HG02759 (cell line): ENCODE results near the gene CTDNEP1.

Experiments used
- ATAC-seq: cut with Tn5 transposase; IDR thresholded peaks from one replicate; pipeline ENCODE4 v1.9.1; 2021; ENCODE audit warnings: mild to moderate bottlenecking, moderate library complexity; ENCODE audit not compliant: unreplicated experiment

CTDNEP1 gene

DNA sequence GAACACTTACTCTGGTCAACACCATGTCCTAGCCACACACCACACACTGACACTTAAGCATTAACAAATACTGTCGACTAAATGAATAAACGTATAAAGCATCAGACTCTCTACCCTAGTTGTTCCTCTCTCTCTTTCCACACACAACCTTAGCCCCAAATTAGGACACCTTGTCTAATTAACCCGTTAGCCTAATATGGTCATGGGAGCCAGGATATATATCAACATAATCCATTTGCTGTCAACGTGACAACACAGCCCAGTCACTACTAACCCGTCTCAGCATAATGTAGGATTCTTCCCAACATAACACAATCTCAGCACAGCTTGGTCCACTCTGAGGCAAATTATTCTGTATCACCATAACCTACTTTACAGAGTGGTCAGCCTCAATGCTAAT, 19.4 kb downstream of the CTDNEP1 start:
- no peak for ATAC-seq

DNA sequence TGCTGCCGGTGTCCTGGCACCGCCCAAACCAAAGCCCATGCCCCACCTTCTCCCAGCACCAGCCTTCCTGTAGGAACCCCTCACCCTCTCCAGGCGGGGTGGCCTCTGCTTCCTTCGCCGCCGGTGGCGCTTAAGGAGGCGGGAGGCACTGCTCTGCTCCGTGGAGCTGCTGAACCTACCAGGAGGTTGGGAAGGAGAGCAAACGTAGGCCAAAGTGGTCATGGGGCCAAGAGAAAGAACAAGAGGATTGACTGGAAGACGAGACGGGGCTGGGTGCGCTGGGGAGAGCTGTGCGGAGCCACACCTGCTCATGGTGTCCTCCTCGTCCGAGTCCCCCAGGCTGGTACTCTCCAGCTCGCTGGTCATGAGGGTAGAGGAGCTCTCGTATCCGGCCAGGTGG, 22.0 kb downstream of the CTDNEP1 start:
- ATAC-seq: no peak

DNA sequence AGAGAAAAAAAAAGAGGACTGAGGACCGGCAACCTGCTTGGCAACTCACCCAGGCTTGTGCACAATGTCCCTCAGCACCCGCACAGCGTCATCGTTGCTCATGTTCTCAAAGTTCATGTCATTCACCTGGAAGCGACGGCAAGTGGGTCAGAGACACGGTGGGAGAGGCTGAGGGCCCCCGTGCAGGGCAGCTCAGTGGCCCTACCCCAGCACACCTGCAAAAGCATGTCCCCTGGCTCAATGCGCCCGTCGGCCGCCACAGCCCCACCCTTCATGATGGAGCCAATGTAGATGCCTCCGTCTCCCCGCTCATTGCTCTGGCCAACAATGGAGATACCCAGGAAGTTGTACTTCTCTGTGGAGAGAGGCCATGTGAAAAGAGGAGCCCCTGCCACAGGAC, 22.6 kb downstream of the CTDNEP1 start:
- no peak for ATAC-seq

GRCh38 chr17:7226721-7227710, 24.5 kb downstream of the CTDNEP1 start:
- no peak for ATAC-seq

- ATAC-seq: no peak
Measured at GRCh38 chr17:7225711-7226331, 25.7 kb downstream of the CTDNEP1 start.

DNA sequence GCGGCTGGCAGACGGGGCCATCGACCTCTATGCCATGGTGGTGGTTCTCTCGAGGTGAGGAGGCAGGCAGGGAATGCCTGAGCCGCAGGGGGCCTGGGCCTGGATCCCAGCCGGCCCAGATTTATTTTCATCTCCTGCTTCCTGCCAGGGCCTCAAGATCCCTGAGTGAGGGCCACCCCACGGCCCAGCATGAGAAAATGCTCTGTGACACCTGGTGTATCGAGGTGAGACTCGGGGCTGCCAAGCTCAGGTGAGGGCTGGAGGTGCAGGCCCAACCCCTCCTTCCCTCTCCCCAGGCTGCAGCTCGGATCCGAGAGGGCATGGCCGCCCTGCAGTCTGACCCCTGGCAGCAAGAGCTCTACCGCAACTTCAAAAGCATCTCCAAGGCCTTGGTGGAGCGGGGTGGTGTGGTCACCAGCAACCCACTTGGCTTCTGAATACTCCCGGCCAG, 26.8 kb downstream of the CTDNEP1 start:
- ATAC-seq: no peak

GRCh38 chr17:7224110-7224509, 27.4 kb downstream of the CTDNEP1 start:
- no peak for ATAC-seq

GRCh38 chr17:7223375-7223774, 28.2 kb downstream of the CTDNEP1 start:
- no peak for ATAC-seq

DNA sequence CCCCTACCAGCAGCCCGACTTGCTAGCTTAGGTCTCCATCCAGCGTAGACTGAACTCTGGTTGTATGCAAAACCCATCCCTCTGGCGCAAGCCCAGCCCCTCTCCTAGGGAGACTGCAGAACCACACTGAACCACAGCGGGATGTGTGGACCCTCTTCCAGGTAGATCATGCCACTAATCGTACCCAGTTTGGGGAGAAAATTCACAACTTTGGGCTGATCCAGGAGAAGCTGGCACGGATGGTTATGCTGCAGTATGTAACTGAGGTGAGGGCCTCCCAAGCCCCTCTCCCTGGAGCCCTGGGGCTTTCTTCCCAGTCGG, 28.6 kb downstream of the CTDNEP1 start:
- no peak for ATAC-seq

GRCh38 chr17:7222093-7222971, 29.2 kb downstream of the CTDNEP1 start:
- no peak for ATAC-seq

DNA sequence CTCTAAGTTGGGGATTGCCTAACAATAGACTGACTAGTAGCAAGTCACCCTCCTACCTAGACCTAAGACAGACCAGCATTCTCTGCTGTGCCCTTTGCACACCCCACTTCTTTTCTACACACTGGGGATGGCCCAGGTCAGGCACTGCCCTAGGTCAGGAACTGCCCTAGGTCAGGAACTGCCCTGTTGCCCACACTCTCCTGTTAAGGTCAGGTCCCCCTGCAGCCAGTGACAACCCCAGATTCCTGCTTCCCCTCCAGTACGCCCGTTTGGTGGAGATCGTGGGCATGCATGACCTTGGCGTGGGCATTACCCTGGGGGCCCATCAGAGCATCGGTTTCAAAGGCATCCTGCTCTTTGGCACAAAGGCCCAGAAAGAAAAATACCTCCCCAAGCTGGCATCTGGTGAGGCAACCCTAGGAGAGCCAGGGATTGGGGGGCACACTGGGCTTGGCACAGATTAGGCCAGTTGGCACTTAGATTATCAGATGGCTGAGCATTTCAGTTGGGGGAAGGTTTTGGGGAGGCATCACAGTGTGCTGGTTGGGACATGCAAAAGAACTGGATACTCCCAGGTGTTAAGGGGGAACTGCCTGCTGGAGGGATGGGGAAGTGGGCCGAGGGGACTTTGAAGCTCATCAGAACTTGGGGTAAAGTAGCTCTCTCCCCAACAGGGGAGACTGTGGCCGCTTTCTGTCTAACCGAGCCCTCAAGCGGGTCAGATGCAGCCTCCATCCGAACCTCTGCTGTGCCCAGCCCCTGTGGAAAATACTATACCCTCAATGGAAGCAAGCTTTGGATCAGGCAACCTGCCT, 30.0 kb downstream of the CTDNEP1 start:
- ATAC-seq: no peak

GRCh38 chr17:7220593-7221277, 30.8 kb downstream of the CTDNEP1 start:
- ATAC-seq: no peak

GRCh38 chr17:7219812-7220592, 31.5 kb downstream of the CTDNEP1 start, which contains the start of the genes ACADVL and DLG4:
Gene ACADVL, plus strand, starts transcription at chr17:7219938. Its CDS starts 47 bp downstream, at chr17:7219985.
Gene DLG4, minus strand, starts transcription at chr17:7219836.
- ATAC-seq: peak; percentile 68

- no peak for ATAC-seq
Measured at GRCh38 chr17:7219229-7219811, 32.2 kb downstream of the CTDNEP1 start.

DNA sequence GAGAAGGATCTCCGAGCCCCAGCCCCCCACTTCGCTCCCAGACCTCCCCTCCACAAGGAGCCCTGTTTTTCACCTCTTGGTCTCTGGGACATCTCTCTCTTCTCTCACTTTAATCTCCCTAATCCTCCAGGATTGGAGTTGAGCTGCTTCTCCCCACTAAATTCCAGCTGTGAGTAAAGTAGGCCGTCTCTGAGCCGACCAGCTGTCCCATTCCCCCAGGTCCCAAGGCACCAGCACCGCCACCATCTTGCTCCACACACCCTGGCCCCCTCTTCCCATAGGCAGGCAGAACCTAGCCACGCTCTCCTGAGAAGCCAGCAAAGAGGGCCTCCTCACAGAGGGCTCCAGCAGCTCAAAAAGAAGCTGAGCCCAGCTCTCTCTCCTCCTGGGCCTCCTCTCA, 32.8 kb downstream of the CTDNEP1 start:
- no peak for ATAC-seq

GRCh38 chr17:7218166-7218565, 33.4 kb downstream of the CTDNEP1 start:
- ATAC-seq: no peak

DNA sequence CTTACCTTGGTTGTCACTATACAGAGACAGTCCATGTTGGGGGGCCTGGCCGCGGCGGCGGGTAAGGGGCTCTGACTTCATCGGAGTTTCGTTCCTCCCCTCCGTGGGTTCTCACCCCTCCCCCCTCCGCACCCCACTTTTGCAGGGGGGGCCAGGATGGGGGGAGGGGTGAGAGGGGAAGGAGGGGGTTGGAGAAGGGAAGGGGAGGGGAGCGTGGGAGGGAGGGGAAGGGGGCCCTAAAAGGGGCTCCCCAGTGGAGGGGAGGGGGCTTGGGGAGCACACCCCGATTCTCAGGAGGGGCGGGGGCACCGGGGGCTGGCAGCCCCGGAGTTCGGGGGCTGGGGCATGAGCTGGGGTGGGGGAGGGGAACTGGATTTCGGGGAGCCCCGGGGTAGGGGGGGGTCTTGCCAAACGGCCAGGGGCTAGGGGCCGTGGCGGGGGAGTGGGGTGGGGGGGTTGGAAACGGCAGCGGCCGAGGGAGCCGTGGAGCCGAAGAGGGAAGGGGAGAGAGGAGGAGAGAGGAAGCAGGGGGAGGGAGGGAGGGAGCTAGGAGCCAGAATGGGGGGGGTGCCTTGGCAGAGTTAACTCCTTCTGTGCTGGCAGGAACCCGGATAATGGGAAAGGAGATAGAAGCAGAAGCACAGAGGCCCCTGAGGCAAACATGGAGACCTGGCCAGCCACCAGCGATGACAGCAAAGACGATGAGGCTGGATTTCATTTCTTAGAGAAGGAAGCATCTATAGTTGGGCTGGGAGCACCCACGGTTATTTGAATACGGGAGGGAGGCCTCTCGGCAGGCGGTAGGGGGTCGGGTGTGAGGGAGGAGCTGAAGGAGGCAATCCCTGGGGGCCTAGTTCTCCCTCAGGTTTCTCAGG, 34.2 kb downstream of the CTDNEP1 start:
- ATAC-seq: no peak
